Astrocyte (in vitro differentiated cells and primary cell): Measurements from ENCODE around the gene TBKBP1.

Experiments used
- CTCF ChIP-seq: IDR thresholded peaks from 2 replicates; pipeline ENCODE4 v1.5.1; 2011; ENCODE audit warnings: low read depth, mild to moderate bottlenecking, inconsistent platforms, low read length, moderate library complexity; ENCODE audit not compliant: insufficient read depth
- EZH2 ChIP-seq: IDR thresholded peaks from 2 replicates; pipeline ENCODE4 v1.6.1; 2012; ENCODE audit warnings: mild to moderate bottlenecking, low read length, inconsistent platforms; ENCODE audit not compliant: insufficient read depth

DNA sequence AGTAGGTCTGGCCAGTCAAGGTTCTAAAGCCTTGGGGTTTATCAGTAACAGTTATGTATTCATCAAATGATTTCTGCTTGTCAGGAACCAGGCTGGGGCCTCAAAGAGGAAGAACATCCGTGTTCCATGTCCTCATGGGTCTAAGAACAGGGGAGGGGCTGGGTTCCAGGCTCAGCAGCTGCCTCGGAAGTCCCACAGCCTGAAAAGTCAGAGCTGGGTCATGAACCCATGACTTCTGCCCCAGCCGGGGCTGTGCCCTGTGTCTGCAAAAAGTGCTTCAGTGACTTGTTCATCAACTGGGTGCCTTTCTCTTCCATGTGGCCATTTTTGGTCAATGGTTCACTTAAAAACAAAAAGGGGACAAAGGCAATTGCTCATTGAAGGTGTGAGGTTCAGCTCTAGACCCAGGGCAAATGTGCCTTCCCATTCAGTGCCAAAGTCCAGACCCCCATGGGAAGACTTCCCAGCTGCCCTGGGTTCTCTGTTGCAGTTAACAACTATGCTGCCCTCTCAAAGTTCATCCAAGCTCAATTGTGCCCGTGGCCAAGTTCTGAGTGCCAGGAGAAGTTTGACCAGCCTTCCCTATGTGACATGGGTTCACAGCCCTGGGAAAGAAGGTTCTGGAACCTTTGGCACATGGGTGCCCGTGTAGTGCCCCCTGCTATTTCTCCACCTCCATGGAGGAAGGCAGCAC is 18.5 kb downstream of the TBKBP1 start:
- no peak for TF ChIP-seq CTCF
- no peak for TF ChIP-seq EZH2
